HG03442 (cell line): ENCODE results near the gene LTO1.
"Not testable (repeated sequence)": the region's sequence is repeated elsewhere in the genome, so short reads cannot be mapped to it uniquely, and the experiment has no call there.

Experiments used
- ATAC-seq: cut with Tn5 transposase; IDR thresholded peaks from one replicate; pipeline ENCODE4 v1.9.1; 2021; ENCODE audit warnings: mild to moderate bottlenecking, moderate library complexity; ENCODE audit not compliant: unreplicated experiment

LTO1 gene

GRCh38 chr11:69636512-69637197 lies 38.5 kb downstream of the LTO1 start:
- no peak for ATAC-seq

- ATAC-seq, result no peak
Measured at GRCh38 chr11:69635804-69636511, 39.2 kb downstream of the LTO1 start.

DNA sequence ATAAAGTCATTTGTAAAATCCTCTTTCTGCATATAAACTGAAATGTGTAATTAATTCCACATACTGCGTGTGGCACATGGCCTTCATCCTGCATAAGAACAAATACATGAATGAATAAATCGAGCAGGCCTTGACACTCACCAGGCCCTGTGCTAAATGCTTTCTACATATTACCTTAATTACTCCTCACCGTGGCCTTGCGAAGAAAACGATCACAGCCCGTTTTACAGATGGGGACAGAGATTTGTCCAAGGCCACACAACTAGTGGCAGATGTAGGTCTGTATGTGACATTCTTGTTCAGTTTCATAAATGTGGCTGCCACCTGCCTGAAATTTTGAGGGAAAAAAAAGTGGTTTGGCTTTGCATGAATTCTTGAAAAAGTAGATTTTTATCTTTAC lies 40.0 kb downstream of the LTO1 start:
- no peak for ATAC-seq

DNA sequence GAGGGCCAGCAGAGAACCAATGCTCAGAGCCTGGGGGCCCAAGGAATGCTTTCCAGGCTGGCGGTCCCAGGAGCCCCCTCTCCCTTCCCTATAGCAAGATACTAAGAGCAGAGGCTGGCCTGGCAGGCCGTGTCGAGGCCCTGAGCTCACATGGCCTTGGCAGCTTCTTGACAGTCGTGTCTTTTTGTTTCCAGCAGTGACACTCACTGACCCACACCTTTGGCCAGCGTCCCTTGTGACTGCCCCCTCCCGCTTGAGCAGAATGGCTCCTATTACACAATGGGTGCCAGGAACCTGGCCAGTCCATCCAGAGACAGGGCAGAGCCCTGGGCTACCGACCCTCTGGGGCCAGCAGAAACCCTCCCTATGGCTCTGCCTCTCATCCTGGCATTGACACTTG lies 40.6 kb downstream of the LTO1 start:
- no peak for ATAC-seq

GRCh38 chr11:69634069-69634468 lies 41.1 kb downstream of the LTO1 start:
- ATAC-seq, result no peak

GRCh38 chr11:69632900-69633299 lies 42.3 kb downstream of the LTO1 start:
- ATAC-seq, result no peak

DNA sequence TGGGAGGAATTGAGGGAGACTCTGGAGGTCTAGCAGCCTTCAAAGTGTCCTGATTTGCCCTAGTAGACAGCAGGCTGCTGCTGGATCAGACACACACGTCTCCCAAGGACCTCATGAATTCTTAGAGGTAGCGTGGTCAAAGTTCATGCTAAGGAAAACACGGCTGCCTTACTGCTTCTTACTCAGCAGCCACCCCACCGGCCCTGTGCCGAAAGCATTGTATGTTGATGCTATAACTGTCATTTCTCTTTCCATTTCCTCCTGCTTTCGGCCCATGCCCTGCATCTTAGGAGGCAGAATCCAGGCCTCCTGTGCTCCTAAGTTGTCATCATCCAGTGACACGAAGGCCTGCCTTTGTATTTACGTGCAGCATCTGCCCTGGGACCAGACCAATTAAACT lies 44.7 kb downstream of the LTO1 start:
- no peak for ATAC-seq

DNA sequence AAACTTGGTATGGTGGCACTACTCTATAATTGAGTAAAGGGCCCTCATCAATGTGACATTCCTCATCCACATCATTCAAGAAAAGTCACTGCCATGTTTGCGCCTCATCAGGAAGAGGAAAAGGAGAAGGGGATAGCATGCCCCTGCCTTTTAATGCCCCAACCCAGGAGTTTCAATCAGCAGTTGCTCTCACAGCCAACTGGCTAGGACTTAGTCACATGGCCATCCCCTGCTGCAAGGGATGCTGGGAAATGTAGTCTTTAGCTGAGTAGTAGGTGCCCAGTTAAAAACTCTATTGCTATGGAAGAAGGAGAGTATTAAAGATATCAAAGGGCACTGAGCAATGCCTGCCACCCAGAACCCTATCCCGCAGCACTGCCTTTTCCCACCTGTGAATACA lies 45.1 kb downstream of the LTO1 start:
- no peak for ATAC-seq

DNA sequence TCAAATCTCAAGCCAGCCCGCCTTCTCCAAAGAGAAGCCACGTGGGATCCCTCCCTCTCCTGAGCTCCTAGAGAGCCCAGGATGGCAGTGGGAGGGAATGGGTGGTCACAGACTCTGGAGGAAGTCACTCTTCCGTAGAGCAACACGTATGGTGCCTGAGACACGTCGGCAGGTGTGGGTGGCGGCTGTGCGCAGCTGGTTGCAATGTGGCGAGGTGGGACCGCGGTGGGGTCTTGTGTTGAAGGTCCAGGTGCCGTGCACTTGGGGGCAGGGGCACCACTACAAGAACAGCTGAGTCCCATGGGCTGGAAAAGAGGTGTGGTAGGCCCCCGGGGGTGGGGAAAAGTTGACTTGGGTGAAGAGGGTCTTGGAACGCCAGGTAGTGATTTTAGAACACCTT lies 47.6 kb downstream of the LTO1 start:
- ATAC-seq, result no peak

DNA sequence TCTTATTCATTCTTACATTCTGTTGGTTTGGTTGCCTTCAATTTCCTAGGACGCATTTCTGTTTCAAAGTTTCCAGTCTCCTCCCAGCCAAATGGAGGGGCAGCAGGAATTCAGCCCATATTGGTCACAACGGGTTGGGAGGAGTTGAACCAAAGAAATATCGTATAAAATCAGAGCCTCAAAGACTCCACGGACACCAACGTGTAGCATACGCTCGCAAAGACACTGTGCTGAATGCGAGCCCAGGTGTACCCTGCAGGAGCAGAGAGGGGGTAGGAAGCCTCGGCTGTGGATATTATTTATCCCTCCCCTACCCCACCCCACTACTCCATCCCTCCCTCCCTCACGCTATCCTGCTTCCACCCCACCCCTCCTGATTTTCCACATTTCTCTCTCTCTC lies 49.7 kb downstream of the LTO1 start:
- no peak for ATAC-seq

DNA sequence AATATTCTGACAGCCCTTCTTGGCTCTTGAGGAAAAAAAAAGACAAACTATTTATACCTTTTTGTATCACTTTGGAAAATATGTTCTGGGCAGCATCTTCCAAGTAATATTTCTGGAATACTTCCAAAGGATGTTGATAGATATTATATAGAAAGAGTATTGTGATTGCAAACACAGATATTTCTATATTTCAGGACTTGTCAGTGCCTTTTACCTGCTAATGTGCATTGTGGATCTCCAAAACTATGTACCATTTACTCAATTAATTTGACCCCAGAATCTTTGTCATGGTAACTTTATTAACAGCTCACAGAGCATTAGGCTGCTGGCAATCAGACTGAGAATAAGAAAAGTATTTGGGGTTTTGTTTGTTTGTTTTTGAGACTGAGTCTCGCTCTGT lies 50.9 kb downstream of the LTO1 start:
- ATAC-seq, result no peak

DNA sequence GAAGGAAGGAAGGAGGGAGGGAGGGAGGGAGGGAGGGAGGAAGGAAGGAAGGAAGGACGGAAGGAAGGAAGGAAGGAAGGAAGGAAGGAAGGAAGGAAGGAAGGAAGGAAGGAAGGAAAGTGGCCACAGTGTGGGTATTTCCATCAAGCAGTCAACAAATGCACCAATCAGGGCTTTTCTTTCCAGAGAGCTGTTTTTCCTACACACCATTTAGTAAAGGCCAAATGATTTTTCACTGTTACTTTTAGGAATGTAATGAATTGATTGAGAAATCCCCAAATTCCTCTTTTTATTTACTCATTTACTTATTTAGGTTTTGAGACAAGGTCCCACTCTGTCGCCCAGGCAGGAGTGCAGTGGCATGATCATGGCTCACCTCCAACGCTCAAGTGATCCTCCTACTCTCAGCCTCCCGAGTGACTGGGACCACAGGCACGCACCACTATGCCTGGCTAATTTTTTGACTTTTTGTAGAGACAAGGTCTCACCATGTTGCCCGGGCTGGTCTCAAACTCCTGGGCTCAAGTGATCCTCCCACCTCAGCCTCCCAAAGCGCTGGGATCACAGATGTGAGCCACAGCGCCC lies 53.0 kb downstream of the LTO1 start:
- not testable (repeated sequence) for ATAC-seq

- no peak for ATAC-seq
Measured at GRCh38 chr11:69620683-69621290, 54.4 kb downstream of the LTO1 start.

DNA sequence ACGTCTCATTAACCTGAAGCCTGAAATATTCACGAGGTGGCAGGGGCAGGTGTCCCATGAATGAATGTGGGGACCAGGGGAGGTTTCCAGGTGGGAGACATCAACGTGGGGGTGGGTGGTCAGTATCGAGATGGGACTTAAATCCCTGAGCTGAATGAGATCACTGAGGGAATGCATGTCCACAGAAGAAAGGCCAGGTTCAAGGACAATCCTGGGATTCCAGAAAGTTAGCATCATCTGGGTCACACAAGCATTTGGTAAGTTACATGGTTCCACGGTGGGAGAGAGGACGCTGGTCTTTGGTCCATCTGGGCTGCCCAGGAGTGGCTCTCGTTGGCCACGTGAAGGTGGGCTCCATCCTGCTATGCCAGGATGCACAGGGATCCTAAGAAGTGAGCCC lies 56.9 kb downstream of the LTO1 start:
- no peak for ATAC-seq

DNA sequence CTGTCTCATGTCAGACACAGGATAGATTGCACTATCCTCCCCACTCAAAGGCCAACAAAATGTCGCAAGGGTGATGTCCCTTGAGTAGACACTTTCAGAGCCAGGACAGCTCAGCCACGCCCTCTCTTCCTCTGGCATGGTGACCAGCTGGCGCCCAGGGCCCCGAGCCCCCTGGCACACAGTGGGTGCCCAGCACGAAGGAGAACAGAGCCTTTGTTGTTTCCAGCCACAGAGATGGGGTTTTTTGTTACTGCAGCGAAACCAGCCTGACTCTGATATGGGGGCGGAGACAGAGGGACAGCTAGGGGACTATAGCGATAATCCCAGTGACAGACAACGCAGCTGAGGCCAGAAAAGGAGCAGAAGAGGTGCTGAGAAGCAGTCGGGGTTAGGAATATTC lies 57.5 kb downstream of the LTO1 start:
- no peak for ATAC-seq

GRCh38 chr11:69617220-69617619 lies 57.9 kb downstream of the LTO1 start:
- no peak for ATAC-seq
